Astrocyte (in vitro differentiated cells and primary cell): ENCODE results near the gene MAML2. TPM values are rescaled to one million over a fixed set of nuclear protein-coding genes. Genes with fewer than 3 reads are reported as not detected.

ENCODE experiments used
- DNase-seq: peaks from one replicate; pipeline ENCODE4 v3.0.0-alpha.2; 2010; ENCODE audit warnings: low read depth
- FAIRE-seq: peaks from 2 replicates; lab custom pipeline; 2011; peaks lifted over from hg19 to GRCh38; lab: Jason Lieb, UNC
- H2AFZ ChIP-seq: 2 replicates; pipeline ENCODE4 v1.6.0; 2012; ENCODE audit warnings: low read depth, low read length, inconsistent platforms
- H3K27ac ChIP-seq: 2 replicates; pipeline ENCODE4 v1.5.1; 2011; ENCODE audit warnings: low read depth, low read length, inconsistent platforms
- H3K27me3 ChIP-seq: 2 replicates; pipeline ENCODE4 v1.6.0; 2011; ENCODE audit warnings: low read length, inconsistent platforms; ENCODE audit not compliant: insufficient read depth
- H3K36me3 ChIP-seq: 2 replicates; pipeline ENCODE4 v1.5.1; 2011; ENCODE audit warnings: low read length, inconsistent platforms; ENCODE audit not compliant: insufficient read depth
- H3K4me1 ChIP-seq: 2 replicates; pipeline ENCODE4 v1.5.1; 2011; ENCODE audit warnings: low read length, inconsistent platforms; ENCODE audit not compliant: insufficient read depth
- H3K4me2 ChIP-seq: 2 replicates; pipeline ENCODE4 v1.6.0; 2012; ENCODE audit warnings: low read length, inconsistent platforms
- H3K4me3 ChIP-seq: 2 replicates; pipeline ENCODE4 v1.5.1; 2011; ENCODE audit warnings: low read depth, mild to moderate bottlenecking, low read length, inconsistent platforms; ENCODE audit not compliant: insufficient read depth
- H3K79me2 ChIP-seq: 2 replicates; pipeline ENCODE4 v1.6.0; 2012; ENCODE audit warnings: mild to moderate bottlenecking, low read length, inconsistent platforms; ENCODE audit not compliant: insufficient read depth
- H3K9ac ChIP-seq: 2 replicates; pipeline ENCODE4 v1.6.0; 2012; ENCODE audit warnings: mild to moderate bottlenecking, low read length, inconsistent platforms
- H3K9me3 ChIP-seq: 2 replicates; pipeline ENCODE4 v1.5.1; 2012; ENCODE audit warnings: low read depth, mild to moderate bottlenecking, low read length, inconsistent platforms; ENCODE audit not compliant: insufficient read depth
- H4K20me1 ChIP-seq: 2 replicates; pipeline ENCODE4 v1.6.0; 2012; ENCODE audit warnings: low read length, inconsistent platforms; ENCODE audit not compliant: insufficient read depth
- H3K27ac Mint-ChIP-seq: one replicate; pipeline ENCODE4 v1.8.0; 2021; ENCODE audit warnings: mild to moderate bottlenecking, mixed read lengths; ENCODE audit not compliant: unreplicated experiment
- H3K27me3 Mint-ChIP-seq: one replicate; pipeline ENCODE4 v1.8.0; 2021; ENCODE audit warnings: low read depth, mixed read lengths; ENCODE audit not compliant: unreplicated experiment
- H3K36me3 Mint-ChIP-seq: one replicate; pipeline ENCODE4 v1.8.0; 2021; ENCODE audit warnings: low read depth, mixed read lengths; ENCODE audit not compliant: unreplicated experiment
- H3K4me1 Mint-ChIP-seq: one replicate; pipeline ENCODE4 v1.8.0; 2021; ENCODE audit warnings: low read depth, mixed read lengths; ENCODE audit not compliant: unreplicated experiment
- H3K4me3 Mint-ChIP-seq: one replicate; pipeline ENCODE4 v1.8.0; 2021; ENCODE audit warnings: mild to moderate bottlenecking, moderate library complexity, mixed read lengths; ENCODE audit not compliant: unreplicated experiment
- H3K9me3 Mint-ChIP-seq: one replicate; pipeline ENCODE4 v1.8.0; 2021; ENCODE audit warnings: mild to moderate bottlenecking, mixed read lengths; ENCODE audit not compliant: unreplicated experiment
- EZH2 ChIP-seq: IDR thresholded peaks from 2 replicates; pipeline ENCODE4 v1.6.1; 2012; ENCODE audit warnings: mild to moderate bottlenecking, low read length, inconsistent platforms; ENCODE audit not compliant: insufficient read depth
- total RNA-seq: library from RNA; stranded (reverse); gene quantifications from 2 replicates; pipeline ENCODE4 v1.2.1, GENCODE V29; 2021
- TF ChIP-seq, protein P1 (sequence below): IDR thresholded peaks from 2 replicates; pipeline ENCODE4 v1.5.1; 2011; ENCODE audit warnings: low read depth, mild to moderate bottlenecking, inconsistent platforms, low read length, moderate library complexity; ENCODE audit not compliant: insufficient read depth

MAML2 gene
- total RNA-seq, 1 donor from 2014 or later = 27.4 TPM

DNA sequence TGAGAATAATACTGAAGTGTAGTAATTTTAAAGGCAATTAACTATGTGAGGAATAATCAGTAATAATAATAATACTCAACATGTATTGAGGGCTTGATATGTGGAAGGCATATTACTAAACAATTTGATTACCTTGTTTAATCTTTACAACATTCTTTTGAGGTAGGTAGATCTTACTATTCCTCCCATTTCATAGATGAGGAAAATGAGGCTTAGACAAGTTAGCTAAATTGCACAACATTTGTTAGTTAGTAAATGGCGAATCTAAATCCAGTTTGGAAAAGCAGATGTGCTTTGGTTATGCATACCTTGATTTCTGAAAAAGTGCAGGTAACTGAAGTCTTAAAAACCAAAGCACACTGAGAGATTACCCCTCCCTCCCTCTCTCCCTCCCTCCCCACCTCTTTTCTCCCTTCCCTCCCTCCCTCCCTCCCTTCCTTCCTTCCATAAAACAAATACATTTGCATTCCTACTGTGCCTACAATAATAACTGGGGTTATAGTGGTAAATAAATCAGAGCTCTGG, 326.0 kb downstream of the MAML2 start:
- no peaks in the 10 kb centered on the region for H3K9me3 Mint-ChIP-seq
- H3K4me3 ChIP-seq = no peak overlapping the region
- TF ChIP-seq EZH2 = no peak
- TF ChIP-seq, protein P1, sequence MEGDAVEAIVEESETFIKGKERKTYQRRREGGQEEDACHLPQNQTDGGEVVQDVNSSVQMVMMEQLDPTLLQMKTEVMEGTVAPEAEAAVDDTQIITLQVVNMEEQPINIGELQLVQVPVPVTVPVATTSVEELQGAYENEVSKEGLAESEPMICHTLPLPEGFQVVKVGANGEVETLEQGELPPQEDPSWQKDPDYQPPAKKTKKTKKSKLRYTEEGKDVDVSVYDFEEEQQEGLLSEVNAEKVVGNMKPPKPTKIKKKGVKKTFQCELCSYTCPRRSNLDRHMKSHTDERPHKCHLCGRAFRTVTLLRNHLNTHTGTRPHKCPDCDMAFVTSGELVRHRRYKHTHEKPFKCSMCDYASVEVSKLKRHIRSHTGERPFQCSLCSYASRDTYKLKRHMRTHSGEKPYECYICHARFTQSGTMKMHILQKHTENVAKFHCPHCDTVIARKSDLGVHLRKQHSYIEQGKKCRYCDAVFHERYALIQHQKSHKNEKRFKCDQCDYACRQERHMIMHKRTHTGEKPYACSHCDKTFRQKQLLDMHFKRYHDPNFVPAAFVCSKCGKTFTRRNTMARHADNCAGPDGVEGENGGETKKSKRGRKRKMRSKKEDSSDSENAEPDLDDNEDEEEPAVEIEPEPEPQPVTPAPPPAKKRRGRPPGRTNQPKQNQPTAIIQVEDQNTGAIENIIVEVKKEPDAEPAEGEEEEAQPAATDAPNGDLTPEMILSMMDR = no peak
- no peaks in the 10 kb centered on the region for H3K36me3 ChIP-seq
- no peaks in the 10 kb centered on the region for H3K27me3 Mint-ChIP-seq
- no peak overlapping the region for H3K9ac ChIP-seq
- peaks cover 3% of the 10 kb centered on the region for H3K36me3 Mint-ChIP-seq
- no peak overlapping the region for H3K27ac ChIP-seq
- H3K27ac Mint-ChIP-seq = no peak overlapping the region
- no peak overlapping the region for H3K4me2 ChIP-seq
- H4K20me1 ChIP-seq = peaks cover 42% of the 10 kb centered on the region
- DNase-seq (no peak), FAIRE-seq (no peak)
- H2AFZ ChIP-seq = no peak overlapping the region
- peaks cover 21% of the 10 kb centered on the region for H3K4me1 ChIP-seq
- H3K4me1 Mint-ChIP-seq = peaks cover 38% of the 10 kb centered on the region
- no peaks in the 10 kb centered on the region for H3K9me3 ChIP-seq
- H3K79me2 ChIP-seq = peaks cover 5% of the 10 kb centered on the region
- H3K27me3 ChIP-seq = no peaks in the 10 kb centered on the region
- H3K4me3 Mint-ChIP-seq = no peak overlapping the region

DNA sequence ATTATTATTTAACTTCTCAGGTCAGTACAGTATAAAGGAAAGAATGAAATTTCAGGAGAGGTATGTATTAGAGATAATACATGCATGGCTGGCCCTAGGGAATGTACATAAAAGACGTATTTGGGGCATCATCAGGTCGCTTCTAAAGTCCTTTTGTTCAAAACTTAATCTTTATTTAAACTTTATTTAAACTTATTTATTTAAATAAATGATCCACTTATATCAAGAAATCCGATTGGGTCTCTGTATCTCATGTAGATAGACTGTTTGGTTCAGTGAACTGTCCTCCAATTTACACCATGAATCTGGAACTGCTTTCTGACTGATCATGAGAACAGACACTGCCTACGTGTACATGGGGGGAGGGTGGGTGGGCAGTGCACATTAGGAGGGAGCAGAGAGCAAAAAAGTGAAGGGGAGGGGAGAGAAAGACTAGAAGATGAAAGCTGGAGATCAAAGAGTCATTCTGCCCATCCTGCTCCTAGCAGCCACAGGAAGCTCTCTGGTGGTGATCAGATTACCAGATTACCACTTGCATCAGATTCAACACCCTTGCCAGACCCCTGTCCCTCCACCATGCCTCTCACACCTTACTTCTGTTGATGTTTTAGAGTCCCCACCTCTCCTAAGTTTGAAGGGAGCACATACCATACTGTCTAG, 327.0 kb downstream of the MAML2 start:
- DNase-seq = no peak
- H3K27me3 ChIP-seq = no peaks in the 10 kb centered on the region
- H3K9me3 ChIP-seq = no peaks in the 10 kb centered on the region
- no peak for TF ChIP-seq EZH2
- TF ChIP-seq, protein P1 = no peak
- Mint-ChIP-seq H3K4me1 (peaks cover 46% of the 10 kb centered on the region), H3K27ac (peak overlapping the region; percentile 77), H3K27me3 (no peaks in the 10 kb centered on the region), H3K36me3 (peaks cover 2% of the 10 kb centered on the region), H3K4me3 (no peak overlapping the region), H3K9me3 (no peaks in the 10 kb centered on the region)
- peaks cover 5% of the 10 kb centered on the region for H3K79me2 ChIP-seq
- no peak overlapping the region for H3K27ac ChIP-seq
- H3K4me1 ChIP-seq = peaks cover 24% of the 10 kb centered on the region
- no peak overlapping the region for H3K4me2 ChIP-seq
- no peak overlapping the region for H2AFZ ChIP-seq
- peaks cover 37% of the 10 kb centered on the region for H4K20me1 ChIP-seq
- FAIRE-seq = no peak
- H3K4me3 ChIP-seq = no peak overlapping the region
- no peaks in the 10 kb centered on the region for H3K36me3 ChIP-seq
- no peak overlapping the region for H3K9ac ChIP-seq

DNA sequence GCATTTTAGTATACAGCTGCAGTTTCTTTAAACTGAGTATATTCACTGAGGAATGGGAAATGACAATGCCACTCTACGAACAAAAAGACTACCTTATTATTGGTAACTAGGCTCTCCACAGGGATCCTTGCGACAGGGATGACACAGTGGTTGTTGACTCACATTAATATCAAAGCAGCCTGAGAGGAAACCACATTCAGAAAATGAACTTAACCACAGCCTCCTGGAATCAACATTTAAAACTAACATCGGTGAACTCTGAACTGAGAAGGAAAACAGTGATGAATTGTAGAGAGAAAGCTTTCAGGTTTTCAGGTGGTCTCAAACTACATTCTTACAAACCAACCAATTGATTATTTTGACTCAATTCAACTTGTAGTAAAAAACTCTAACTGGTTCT, 328.8 kb downstream of the MAML2 start:
- no peak overlapping the region for H3K4me3 ChIP-seq
- H4K20me1 ChIP-seq = peaks cover 36% of the 10 kb centered on the region
- Mint-ChIP-seq H3K27ac (peak overlapping the region; percentile 91), H3K4me1 (peaks cover 52% of the 10 kb centered on the region), H3K4me3 (peak overlapping the region; percentile 14), H3K9me3 (no peaks in the 10 kb centered on the region), H3K27me3 (no peaks in the 10 kb centered on the region), H3K36me3 (no peaks in the 10 kb centered on the region)
- no peaks in the 10 kb centered on the region for H3K9me3 ChIP-seq
- FAIRE-seq = no peak
- peak overlapping the region; percentile 16 for H3K9ac ChIP-seq
- TF ChIP-seq, protein P1 = no peak
- TF ChIP-seq EZH2 = no peak
- no peak overlapping the region for H2AFZ ChIP-seq
- peak overlapping the region; percentile 8 for H3K27ac ChIP-seq
- peak; percentile 68 for DNase-seq
- peak overlapping the region; percentile 47 for H3K4me2 ChIP-seq
- H3K36me3 ChIP-seq = no peaks in the 10 kb centered on the region
- H3K27me3 ChIP-seq = no peaks in the 10 kb centered on the region
- peaks cover 24% of the 10 kb centered on the region for H3K4me1 ChIP-seq
- peaks cover 11% of the 10 kb centered on the region for H3K79me2 ChIP-seq
